Erythroblast (primary cell): ENCODE data around the gene SLC39A11.

Experiments used
- GATA1 ChIP-seq: IDR thresholded peaks from 2 replicates; pipeline ENCODE4 v1.6.1; 2011; ENCODE audit warnings: low read depth, mild to moderate bottlenecking, control low read depth, low read length, moderate library complexity
- POLR2A ChIP-seq: IDR thresholded peaks from 2 replicates; pipeline ENCODE4 v1.6.1; 2011; ENCODE audit warnings: mild to moderate bottlenecking, low read length

GRCh38 chr17:72942579-72942978 is 149.9 kb downstream of the SLC39A11 start:
- TF ChIP-seq POLR2A (no peak), GATA1 (no peak)
